CD4-positive, alpha-beta T cell treated with Interleukin-6 at 100 ng/mL for 8 hours (primary cell): ENCODE measurements around the gene RAMAC.
"Not testable (repeated sequence)": the region's sequence is repeated elsewhere in the genome, so short reads cannot be mapped to it uniquely, and the experiment has no call there.

Experiments used
- DNase-seq: peaks from one replicate; pipeline ENCODE4 v3.0.0-alpha.2; 2020; ENCODE audit warnings: mixed read lengths, low spot score

The RAMAC gene

GRCh38 chr15:83014205-83014653, 28.2 kb downstream of the RAMAC start:
- no peak for DNase-seq

DNA sequence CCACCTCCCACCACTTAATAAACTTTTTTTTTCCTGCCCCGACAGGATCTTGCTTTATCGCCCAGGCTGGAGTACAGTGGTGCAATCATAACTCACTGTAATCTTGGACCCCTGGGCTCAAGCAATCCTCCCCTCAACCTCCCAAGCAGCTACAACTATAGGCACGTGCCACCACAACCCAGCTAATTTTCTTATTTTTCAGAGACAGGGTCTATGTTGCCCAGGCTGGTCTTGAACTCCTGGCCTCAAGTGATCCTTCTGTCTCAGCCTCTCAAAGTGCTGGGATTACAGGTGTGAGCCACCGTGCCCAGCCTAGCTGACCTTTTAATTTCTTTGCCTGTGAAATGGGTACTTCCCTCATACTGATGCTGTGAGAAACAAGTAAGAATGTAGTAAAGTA, 29.4 kb downstream of the RAMAC start:
- no peak for DNase-seq

- no peak for DNase-seq
Observed at GRCh38 chr15:83016906-83017305, 30.9 kb downstream of the RAMAC start.

GRCh38 chr15:83018436-83018835, 32.4 kb downstream of the RAMAC start:
- DNase-seq, result no peak

DNA sequence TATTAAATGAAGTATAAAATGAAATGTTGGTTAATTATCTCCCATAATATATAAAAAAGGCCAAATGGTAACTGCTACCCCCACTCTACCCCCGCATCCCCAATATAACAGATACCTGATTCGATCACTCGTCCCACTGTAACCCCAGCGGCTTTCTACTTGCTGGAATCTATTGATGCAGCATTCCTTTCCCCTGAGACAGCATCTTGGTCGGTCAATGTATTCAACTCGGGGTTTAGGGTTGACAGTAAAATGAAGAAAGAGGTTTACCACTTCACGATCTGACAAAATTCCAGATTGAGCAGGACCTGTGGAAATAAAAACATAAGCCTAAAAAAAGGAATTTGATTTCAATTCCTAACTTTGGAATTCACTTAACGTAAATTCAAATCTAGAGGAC, 44.0 kb downstream of the RAMAC start:
- no peak for DNase-seq

GRCh38 chr15:83031234-83031633, 45.2 kb downstream of the RAMAC start:
- DNase-seq, result not testable (repeated sequence)

DNA sequence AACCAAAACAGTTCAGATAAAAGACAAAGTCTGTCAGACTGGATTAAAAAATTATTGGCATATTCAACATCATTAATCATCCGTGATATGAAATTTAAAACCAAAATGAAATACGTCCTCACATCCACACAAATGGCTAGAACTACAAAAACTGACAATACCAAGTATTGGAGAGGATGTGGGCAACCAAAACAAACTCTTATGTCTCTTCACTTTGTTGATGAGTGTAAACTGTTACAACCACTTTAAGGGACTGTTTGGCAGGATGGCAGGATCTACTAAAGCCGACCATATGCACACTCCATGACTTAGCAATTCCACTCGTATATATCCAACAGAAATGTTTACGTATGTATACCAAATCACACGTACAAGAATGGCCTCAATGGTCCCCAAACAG, 50.2 kb downstream of the RAMAC start:
- DNase-seq, result no peak

DNA sequence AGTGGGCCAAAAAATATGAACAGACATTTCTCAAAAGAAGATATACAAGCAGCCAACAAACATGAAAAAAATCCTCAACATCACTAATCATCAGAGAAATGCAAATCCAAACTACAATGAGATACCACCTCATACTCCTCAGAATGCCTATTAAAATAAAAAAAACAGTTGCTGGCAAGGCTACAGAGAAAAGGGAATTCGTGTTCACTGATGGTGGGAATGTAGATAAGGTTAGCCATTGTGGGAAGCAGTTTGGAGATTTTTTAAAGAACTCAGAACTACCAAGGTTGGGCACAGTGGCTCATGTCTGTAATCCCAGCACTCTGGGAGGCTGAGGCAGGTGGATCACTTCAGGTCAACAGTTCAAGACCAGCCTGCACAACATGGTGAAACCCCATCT, 53.2 kb downstream of the RAMAC start:
- DNase-seq, result no peak
